ENCODE data around the gene PEX10.

PEX10 gene

GRCh38 chr1:2384941-2385481 is 27.4 kb downstream of the PEX10 start:
- DNase-seq, result no peak

- DNase-seq, result no peak
Observed at GRCh38 chr1:2384130-2384860, 28.1 kb downstream of the PEX10 start.

- no peak for DNase-seq
Observed at GRCh38 chr1:2383576-2383975, 28.8 kb downstream of the PEX10 start.

GRCh38 chr1:2382621-2383361 is 29.6 kb downstream of the PEX10 start:
- DNase-seq, result peak; percentile 35

GRCh38 chr1:2381741-2382620 is 30.4 kb downstream of the PEX10 start:
- peak; percentile 70 for DNase-seq

GRCh38 chr1:2380816-2381591 is 31.4 kb downstream of the PEX10 start:
- no peak for DNase-seq

GRCh38 chr1:2379733-2380404 is 32.5 kb downstream of the PEX10 start:
- no peak for DNase-seq

GRCh38 chr1:2378956-2379732 is 33.2 kb downstream of the PEX10 start:
- DNase-seq, result no peak

GRCh38 chr1:2378441-2378851 is 33.9 kb downstream of the PEX10 start:
- no peak for DNase-seq

- DNase-seq, result no peak
Observed at GRCh38 chr1:2377751-2378440, 34.5 kb downstream of the PEX10 start.

GRCh38 chr1:2376931-2377672 is 35.3 kb downstream of the PEX10 start:
- no peak for DNase-seq

GRCh38 chr1:2376261-2376741 is 36.1 kb downstream of the PEX10 start:
- DNase-seq, result no peak

- DNase-seq, result no peak
Observed at GRCh38 chr1:2375923-2376260, 36.5 kb downstream of the PEX10 start.

GRCh38 chr1:2375246-2375922 is 37.0 kb downstream of the PEX10 start:
- no peak for DNase-seq

GRCh38 chr1:2374252-2375155 is 37.9 kb downstream of the PEX10 start:
- DNase-seq, result no peak

- no peak for DNase-seq
Observed at GRCh38 chr1:2373551-2374251, 38.7 kb downstream of the PEX10 start.
